IPS-20b (cell line): ENCODE measurements around the gene IFT74.

Source experiments
- H3K27ac ChIP-seq: one replicate; pipeline ENCODE4 v1.5.1; 2013; ENCODE audit warnings: low read length
- H3K27me3 ChIP-seq: 2 replicates; pipeline ENCODE4 v1.6.1; 2013; ENCODE audit warnings: mild to moderate bottlenecking, low read length, inconsistent platforms; ENCODE audit not compliant: insufficient read depth
- H3K36me3 ChIP-seq: 2 replicates; pipeline ENCODE4 v1.6.1; 2013; ENCODE audit warnings: low read depth, mild to moderate bottlenecking, inconsistent platforms, low read length, moderate library complexity; ENCODE audit not compliant: insufficient read depth
- H3K4me1 ChIP-seq: 2 replicates; pipeline ENCODE4 v1.6.1; 2013; ENCODE audit warnings: mild to moderate bottlenecking, control low read depth, inconsistent platforms, low read length, moderate library complexity; ENCODE audit not compliant: insufficient read depth
- H3K4me3 ChIP-seq: 2 replicates; pipeline ENCODE4 v1.5.1; 2013; ENCODE audit warnings: mild to moderate bottlenecking, low read length, inconsistent platforms
- H3K9ac ChIP-seq: 2 replicates; pipeline ENCODE4 v1.6.1; 2013; ENCODE audit warnings: low read depth, mild to moderate bottlenecking, inconsistent platforms, low read length, moderate library complexity
- H3K9me3 ChIP-seq: 2 replicates; pipeline ENCODE4 v1.6.1; 2013; ENCODE audit warnings: mild to moderate bottlenecking, low read depth, low read length, inconsistent platforms; ENCODE audit not compliant: insufficient read depth

The IFT74 gene

GRCh38 chr9:27042476-27042875, 86.3 kb downstream of the IFT74 start:
- H3K4me3 ChIP-seq = no peak overlapping the region
- no peak overlapping the region for H3K9ac ChIP-seq

DNA sequence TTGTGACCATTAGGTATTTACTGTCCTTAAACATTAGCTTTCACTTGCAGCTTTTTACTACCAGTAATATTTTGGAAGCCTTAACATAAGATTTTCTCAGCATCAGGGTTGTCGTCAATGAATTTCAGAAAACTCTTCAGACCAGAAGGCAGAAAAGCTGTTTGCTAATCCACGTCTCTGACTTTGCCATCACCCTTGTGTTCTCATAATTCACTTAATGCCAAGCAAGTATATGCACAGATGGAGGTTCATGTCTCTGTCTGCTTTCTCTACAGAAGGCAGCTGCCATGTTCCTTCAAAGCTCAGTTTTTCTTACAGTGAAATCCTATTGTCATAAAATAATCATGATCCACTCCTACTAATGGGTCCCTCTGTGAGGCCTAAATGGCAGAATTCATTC, 87.0 kb downstream of the IFT74 start:
- Histone ChIP-seq H3K9me3 (no peaks in the 10 kb centered on the region), H3K9ac (no peak overlapping the region), H3K27ac (no peak overlapping the region), H3K4me1 (no peaks in the 10 kb centered on the region), H3K27me3 (no peaks in the 10 kb centered on the region), H3K4me3 (no peak overlapping the region), H3K36me3 (no peaks in the 10 kb centered on the region)

More at GRCh38 chr9:27042476-27042875, 86.3 kb downstream of the IFT74 start:
- Histone ChIP-seq H3K36me3 (no peaks in the 10 kb centered on the region), H3K27ac (no peak overlapping the region), H3K9me3 (no peaks in the 10 kb centered on the region), H3K27me3 (no peaks in the 10 kb centered on the region), H3K4me1 (no peaks in the 10 kb centered on the region)

GRCh38 chr9:27047136-27047535, 90.9 kb downstream of the IFT74 start:
- no peaks in the 10 kb centered on the region for H3K9me3 ChIP-seq
- no peak overlapping the region for H3K27ac ChIP-seq
- H3K27me3 ChIP-seq = no peaks in the 10 kb centered on the region
- no peak overlapping the region for H3K4me3 ChIP-seq
- H3K36me3 ChIP-seq = no peaks in the 10 kb centered on the region
- no peaks in the 10 kb centered on the region for H3K4me1 ChIP-seq
- no peak overlapping the region for H3K9ac ChIP-seq

DNA sequence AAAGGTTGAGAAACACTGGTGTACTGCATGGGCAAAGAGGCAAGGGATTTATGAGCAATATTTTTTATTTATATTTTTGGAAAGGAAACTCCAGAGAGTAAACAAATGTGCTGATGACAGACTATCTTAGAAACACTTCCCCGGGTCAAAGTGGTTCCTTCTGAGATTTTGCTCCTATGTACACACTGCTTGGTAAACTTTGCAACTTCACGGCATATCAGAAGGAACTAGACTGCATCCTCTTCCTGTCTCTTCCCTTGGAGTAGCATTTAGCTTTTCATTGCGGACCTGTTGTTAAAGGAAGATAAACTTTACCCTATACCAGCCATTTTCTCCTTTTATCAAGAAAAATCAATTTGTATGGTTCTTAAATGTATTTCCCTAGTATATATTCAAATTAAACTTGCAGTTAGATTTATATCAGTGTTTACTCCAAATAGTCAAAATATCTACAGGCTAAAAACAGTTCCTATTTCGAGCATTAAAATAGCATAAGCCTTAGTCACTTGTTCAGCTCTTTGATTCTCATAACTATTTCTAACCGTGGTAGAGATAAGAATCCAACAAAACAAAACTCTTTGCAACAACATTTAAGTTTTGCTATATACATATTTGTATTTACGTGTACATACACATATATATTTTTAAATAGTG, 97.3 kb downstream of the IFT74 start:
- no peaks in the 10 kb centered on the region for H3K4me1 ChIP-seq
- no peaks in the 10 kb centered on the region for H3K36me3 ChIP-seq
- H3K9me3 ChIP-seq = no peaks in the 10 kb centered on the region
- no peak overlapping the region for H3K4me3 ChIP-seq
- H3K9ac ChIP-seq = no peak overlapping the region
- no peak overlapping the region for H3K27ac ChIP-seq
- H3K27me3 ChIP-seq = no peaks in the 10 kb centered on the region

GRCh38 chr9:27054125-27054524, 97.9 kb downstream of the IFT74 start:
- no peaks in the 10 kb centered on the region for H3K9me3 ChIP-seq
- no peaks in the 10 kb centered on the region for H3K27me3 ChIP-seq
- no peak overlapping the region for H3K9ac ChIP-seq
- no peaks in the 10 kb centered on the region for H3K36me3 ChIP-seq
- H3K27ac ChIP-seq = no peak overlapping the region
- no peaks in the 10 kb centered on the region for H3K4me1 ChIP-seq
- H3K4me3 ChIP-seq = no peak overlapping the region

DNA sequence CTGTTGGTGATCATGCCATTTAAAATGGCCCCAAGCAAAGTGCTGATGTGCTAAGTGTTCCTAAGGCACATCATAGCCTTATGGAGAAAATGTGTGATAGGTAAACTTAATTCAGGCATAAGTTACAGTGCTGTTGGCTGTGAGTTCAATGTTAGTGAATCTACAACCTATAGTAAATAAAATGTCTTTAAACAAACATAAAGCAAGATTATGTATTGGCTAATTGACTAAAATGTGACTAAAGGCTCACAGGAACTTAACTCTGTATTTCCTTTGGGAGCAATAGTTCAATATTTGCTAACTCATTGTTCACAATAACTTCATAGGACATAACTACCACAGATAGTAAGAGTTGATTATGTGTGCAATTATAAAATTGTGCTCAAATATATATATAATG, 98.6 kb downstream of the IFT74 start:
- Histone ChIP-seq H3K27ac (no peak overlapping the region), H3K36me3 (no peaks in the 10 kb centered on the region), H3K9me3 (no peaks in the 10 kb centered on the region), H3K9ac (no peak overlapping the region), H3K27me3 (no peaks in the 10 kb centered on the region), H3K4me3 (no peak overlapping the region), H3K4me1 (no peaks in the 10 kb centered on the region)

DNA sequence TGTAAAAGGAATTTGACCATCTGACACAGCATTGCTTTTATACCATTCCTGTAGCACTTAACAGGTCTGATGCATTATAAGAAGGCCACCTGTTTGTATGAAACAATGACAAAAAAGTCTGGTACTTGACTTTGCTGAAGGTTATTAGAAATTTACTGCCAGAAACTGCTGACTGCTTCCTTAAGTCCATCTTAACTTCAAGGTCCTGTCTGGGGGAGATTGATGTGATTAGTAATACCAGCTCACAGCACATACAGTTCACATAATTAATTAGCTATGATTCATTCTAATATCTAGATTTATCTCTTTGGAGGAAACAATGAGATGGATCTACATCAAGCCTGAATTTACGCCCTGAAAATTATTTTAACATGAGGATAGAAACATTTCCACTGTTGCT, 103.2 kb downstream of the IFT74 start:
- H3K9me3 ChIP-seq = no peaks in the 10 kb centered on the region
- H3K4me1 ChIP-seq = no peaks in the 10 kb centered on the region
- H3K36me3 ChIP-seq = no peaks in the 10 kb centered on the region
- no peak overlapping the region for H3K9ac ChIP-seq
- H3K27me3 ChIP-seq = no peaks in the 10 kb centered on the region
- no peak overlapping the region for H3K4me3 ChIP-seq
- no peak overlapping the region for H3K27ac ChIP-seq

GRCh38 chr9:27059907-27060306, 103.7 kb downstream of the IFT74 start:
- H3K9ac ChIP-seq = no peak overlapping the region
- H3K4me3 ChIP-seq = no peak overlapping the region
- no peaks in the 10 kb centered on the region for H3K4me1 ChIP-seq
- H3K9me3 ChIP-seq = no peaks in the 10 kb centered on the region
- H3K36me3 ChIP-seq = no peaks in the 10 kb centered on the region
- H3K27me3 ChIP-seq = no peaks in the 10 kb centered on the region
- H3K27ac ChIP-seq = no peak overlapping the region

- Histone ChIP-seq H3K36me3 (no peaks in the 10 kb centered on the region), H3K4me3 (no peak overlapping the region), H3K27ac (no peak overlapping the region), H3K9ac (no peak overlapping the region), H3K9me3 (no peaks in the 10 kb centered on the region), H3K27me3 (no peaks in the 10 kb centered on the region), H3K4me1 (no peaks in the 10 kb centered on the region)
Observed at GRCh38 chr9:27065288-27065687, 109.1 kb downstream of the IFT74 start.

DNA sequence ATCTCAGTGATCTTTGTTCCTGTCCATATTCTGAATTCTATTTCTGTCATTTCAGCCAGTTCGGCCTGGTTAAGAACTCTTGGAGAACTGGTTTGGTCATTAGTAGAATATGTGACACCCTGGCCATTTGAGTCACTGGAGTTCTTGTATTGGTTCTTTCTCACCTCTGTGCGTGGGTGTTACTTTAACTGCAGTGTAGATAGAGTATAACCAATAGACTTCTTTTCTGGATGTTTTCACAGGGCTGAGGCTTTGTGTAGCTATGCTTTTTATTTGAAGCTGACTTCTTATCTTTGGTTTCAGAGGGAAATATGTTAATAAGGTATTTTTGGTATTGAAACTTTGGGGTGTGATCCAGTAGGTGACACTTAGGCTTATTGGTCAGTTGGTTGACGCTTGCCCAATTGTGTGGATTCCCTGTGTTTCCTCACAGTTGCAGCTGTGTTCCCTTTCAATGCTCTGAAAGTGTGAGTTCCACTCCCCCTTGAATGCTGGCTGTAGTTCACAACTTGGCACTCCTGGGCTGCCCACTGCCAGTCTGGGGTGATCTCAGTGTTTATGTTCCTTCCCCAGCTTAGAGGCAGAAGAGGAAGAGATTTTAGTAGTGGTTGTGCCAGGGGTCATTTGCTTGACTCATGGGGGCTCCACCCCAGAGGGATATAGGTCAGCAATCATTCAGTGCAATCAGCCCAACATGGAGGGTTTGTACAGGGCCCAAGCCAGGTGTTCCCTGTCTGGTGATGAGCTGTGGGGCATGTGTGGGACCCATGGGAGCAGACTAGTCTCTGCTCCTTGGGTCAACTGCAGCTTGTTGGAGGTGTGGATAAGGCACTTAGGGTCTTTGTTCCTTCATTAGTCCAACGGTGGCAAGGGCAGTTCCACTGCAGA, 117.9 kb downstream of the IFT74 start:
- Histone ChIP-seq H3K27ac (no peak overlapping the region), H3K9me3 (no peaks in the 10 kb centered on the region), H3K27me3 (no peaks in the 10 kb centered on the region), H3K9ac (no peak overlapping the region), H3K36me3 (no peaks in the 10 kb centered on the region), H3K4me1 (0 out of 2 replicates have a peak, but pooled peaks cover 3% of the 10 kb centered on the region), H3K4me3 (no peak overlapping the region)

DNA sequence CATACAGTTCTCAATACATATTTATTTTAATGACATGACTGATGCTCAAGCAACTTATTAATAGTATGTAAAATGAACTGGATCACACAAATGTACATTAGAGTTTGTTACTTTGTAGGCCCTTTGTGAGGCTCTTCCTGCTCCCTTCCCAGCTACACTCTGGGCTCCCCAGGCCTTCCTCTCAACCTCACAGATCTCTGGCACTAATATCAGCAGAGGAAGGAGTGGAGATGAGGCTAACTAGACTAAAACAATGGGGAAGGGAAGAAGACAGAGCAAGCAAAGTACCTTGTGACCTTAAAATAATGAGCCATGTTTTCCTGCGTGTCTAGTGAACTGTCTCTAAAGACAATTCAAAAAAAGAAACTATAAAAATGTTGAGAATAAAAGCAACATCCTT, 122.5 kb downstream of the IFT74 start:
- no peak overlapping the region for H3K4me3 ChIP-seq
- 0 out of 2 replicates have a peak, but pooled peaks cover under 1% of the 10 kb centered on the region for H3K4me1 ChIP-seq
- H3K27ac ChIP-seq = no peak overlapping the region
- H3K36me3 ChIP-seq = no peaks in the 10 kb centered on the region
- no peak overlapping the region for H3K9ac ChIP-seq
- H3K9me3 ChIP-seq = no peaks in the 10 kb centered on the region
- no peaks in the 10 kb centered on the region for H3K27me3 ChIP-seq

- H3K27me3 ChIP-seq = no peaks in the 10 kb centered on the region
Observed at GRCh38 chr9:27085456-27085855, 129.2 kb downstream of the IFT74 start.

More at GRCh38 chr9:27085456-27085855, 129.2 kb downstream of the IFT74 start:
- H3K9me3 ChIP-seq = no peaks in the 10 kb centered on the region
- H3K27ac ChIP-seq = no peak overlapping the region
- no peaks in the 10 kb centered on the region for H3K36me3 ChIP-seq
- no peak overlapping the region for H3K4me3 ChIP-seq
- H3K9ac ChIP-seq = no peak overlapping the region
- no peaks in the 10 kb centered on the region for H3K4me1 ChIP-seq
